ENCODE results near the gene MAN1A1. TPM values are rescaled to one million over a fixed set of nuclear protein-coding genes. Genes with fewer than 3 reads are reported as not detected.
A peak's percentile ranks its signal among the peaks of the same experiment; 100 is the strongest.

Gene MAN1A1
- total RNA-seq, 2 donors from 2014 or later = 41.7 to 43.7 TPM

GRCh38 chr6:119313937-119314884 lies 35.4 kb downstream of the MAN1A1 start:
- no peak for TF ChIP-seq CTCF (conservative IDR thresholded peaks at IDR 0.05)
- H3K9ac ChIP-seq (ENCODE audit: extremely low read depth, low read length, poor library complexity, severe bottlenecking) = no peak overlapping the region
- DNase-seq = no peak
- Mint-ChIP-seq H3K4me1 (peaks cover 33% of the 10 kb centered on the region), H3K4me3 (no peak overlapping the region), H3K27ac (peak overlapping the region; percentile 36), H3K9me3 (no peaks in the 10 kb centered on the region), H3K27me3 (ENCODE audit: insufficient read depth) (no peaks in the 10 kb centered on the region), H3K36me3 (ENCODE audit: low read depth) (peaks cover 16% of the 10 kb centered on the region)
- H3K36me3 ChIP-seq (ENCODE audit: control insufficient read depth, insufficient read depth, low read length) = peaks cover 12% of the 10 kb centered on the region
- no peaks in the 10 kb centered on the region for H3K9me3 ChIP-seq (ENCODE audit: control insufficient read depth, low read length)
- no peaks in the 10 kb centered on the region for H3K27me3 ChIP-seq (ENCODE audit: control insufficient read depth, insufficient read depth, low read length, poor library complexity, severe bottlenecking)
- no peak overlapping the region for H3K27ac ChIP-seq (ENCODE audit: low read depth, low read length)
- H3K4me1 ChIP-seq (ENCODE audit: control insufficient read depth, insufficient read depth, low read length) = peaks cover 8% of the 10 kb centered on the region
- no peak overlapping the region for H3K4me3 ChIP-seq (ENCODE audit: low read length)
- 92 to 93% methylated on average over 4 to 10 of the region's 10 CpGs for WGBS, 2 experiments (ENCODE audit: insufficient coverage in 1 of 2, insufficient read length in 1 of 2)

- peaks cover 8% of the 10 kb centered on the region for H3K4me1 ChIP-seq (ENCODE audit: control insufficient read depth, insufficient read depth, low read length)
- no peaks in the 10 kb centered on the region for H3K27me3 ChIP-seq (ENCODE audit: control insufficient read depth, insufficient read depth, low read length, poor library complexity, severe bottlenecking)
- H3K36me3 Mint-ChIP-seq (ENCODE audit: low read depth) = peaks cover 11% of the 10 kb centered on the region
- H3K9me3 Mint-ChIP-seq = no peaks in the 10 kb centered on the region
- H3K27ac ChIP-seq (ENCODE audit: low read depth, low read length) = no peak overlapping the region
- no peak overlapping the region for H3K27ac Mint-ChIP-seq
- H3K36me3 ChIP-seq (ENCODE audit: control insufficient read depth, insufficient read depth, low read length) = peaks cover 11% of the 10 kb centered on the region
- WGBS, 2 experiments (ENCODE audit: insufficient coverage in 1 of 2, insufficient read length in 1 of 2) = 81 to 82% methylated on average over 2 to 4 of the region's 4 CpGs
- no peak for TF ChIP-seq CTCF (conservative IDR thresholded peaks at IDR 0.05)
- H3K27me3 Mint-ChIP-seq (ENCODE audit: insufficient read depth) = no peaks in the 10 kb centered on the region
- peaks cover 36% of the 10 kb centered on the region for H3K4me1 Mint-ChIP-seq
- no peak overlapping the region for H3K4me3 Mint-ChIP-seq
- DNase-seq = peak; percentile 63
- H3K4me3 ChIP-seq (ENCODE audit: low read length) = no peak overlapping the region
- H3K9ac ChIP-seq (ENCODE audit: extremely low read depth, low read length, poor library complexity, severe bottlenecking) = no peak overlapping the region
- H3K9me3 ChIP-seq (ENCODE audit: control insufficient read depth, low read length) = no peaks in the 10 kb centered on the region
Observed at GRCh38 chr6:119312875-119313338, 36.7 kb downstream of the MAN1A1 start.

- H3K9ac ChIP-seq (ENCODE audit: extremely low read depth, low read length, poor library complexity, severe bottlenecking) = no peak overlapping the region
Observed at GRCh38 chr6:119312441-119312840, 37.1 kb downstream of the MAN1A1 start.

More at GRCh38 chr6:119312441-119312840, 37.1 kb downstream of the MAN1A1 start:
- H3K9me3 Mint-ChIP-seq = no peaks in the 10 kb centered on the region
- Histone ChIP-seq H3K27me3 (ENCODE audit: control insufficient read depth, insufficient read depth, low read length, poor library complexity, severe bottlenecking) (no peaks in the 10 kb centered on the region), H3K9me3 (ENCODE audit: control insufficient read depth, low read length) (no peaks in the 10 kb centered on the region), H3K4me1 (ENCODE audit: control insufficient read depth, insufficient read depth, low read length) (peaks cover 8% of the 10 kb centered on the region), H3K4me3 (ENCODE audit: low read length) (no peak overlapping the region), H3K27ac (ENCODE audit: low read depth, low read length) (no peak overlapping the region), H3K36me3 (ENCODE audit: control insufficient read depth, insufficient read depth, low read length) (peaks cover 10% of the 10 kb centered on the region)
- no peak overlapping the region for H3K27ac Mint-ChIP-seq
- H3K4me3 Mint-ChIP-seq = no peak overlapping the region
- H3K27me3 Mint-ChIP-seq (ENCODE audit: insufficient read depth) = no peaks in the 10 kb centered on the region
- peaks cover 10% of the 10 kb centered on the region for H3K36me3 Mint-ChIP-seq (ENCODE audit: low read depth)
- H3K4me1 Mint-ChIP-seq = peaks cover 36% of the 10 kb centered on the region
- WGBS, 2 experiments (ENCODE audit: insufficient coverage in 1 of 2, insufficient read length in 1 of 2) = 98% methylated on average over 4 of the region's 4 CpGs; no CpG with 5 or more reads in 1 of the 2 experiments
- TF ChIP-seq CTCF (conservative IDR thresholded peaks at IDR 0.05) = no peak
- DNase-seq = no peak
